ENCODE data around the gene TENT4B. TPM values are rescaled to one million over a fixed set of nuclear protein-coding genes. Genes with fewer than 3 reads are reported as not detected.

Gene TENT4B
- total RNA-seq, 3 donors from 2014 or later, result 26.0 to 28.7 (median 27.8) TPM

DNA sequence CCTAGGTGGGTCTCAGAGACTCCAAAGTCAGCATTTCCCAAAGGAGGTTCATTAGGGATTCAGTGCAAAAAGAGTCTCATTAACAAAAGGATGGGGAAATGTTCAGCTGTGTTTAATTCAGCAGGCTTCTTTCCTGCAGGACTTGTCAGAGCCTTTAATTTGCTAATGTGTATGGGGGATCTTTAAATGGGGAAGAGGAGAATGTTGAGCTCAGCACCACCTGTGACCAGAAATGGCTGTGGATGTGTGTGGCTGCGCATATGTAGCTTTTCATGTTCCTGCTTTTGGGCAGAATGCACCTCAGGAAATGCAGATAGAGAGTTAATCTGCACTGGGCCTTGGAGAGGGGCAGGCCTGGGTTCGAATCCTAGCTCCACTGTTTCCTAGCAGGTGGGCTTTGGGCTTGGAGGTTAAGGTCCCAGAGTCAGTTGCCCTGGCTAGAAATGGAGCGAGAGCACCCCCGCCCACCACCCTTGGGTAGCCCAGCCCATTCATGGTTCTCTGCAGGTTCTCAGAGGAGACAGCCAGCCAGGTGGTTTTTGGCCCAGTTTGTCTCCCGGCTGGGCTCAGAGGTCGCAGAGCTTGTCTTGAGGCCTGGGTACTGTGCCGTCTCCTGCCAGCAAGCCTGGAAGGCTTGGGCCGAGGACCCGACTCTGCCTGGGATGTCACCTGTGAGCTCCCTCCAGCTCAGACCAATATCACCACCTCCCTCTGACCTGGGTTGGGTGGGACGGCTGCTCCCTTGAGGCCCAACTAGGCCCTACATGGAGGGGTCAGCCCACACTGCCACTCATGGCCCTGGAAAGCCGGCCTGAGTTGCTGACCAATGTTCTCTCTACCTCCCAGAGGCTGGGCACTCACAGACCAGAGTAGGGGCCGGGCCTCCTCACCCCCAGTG, 122.6 kb downstream of the TENT4B start:
- DNase-seq, result no peak
- ATAC-seq, result no peak

DNA sequence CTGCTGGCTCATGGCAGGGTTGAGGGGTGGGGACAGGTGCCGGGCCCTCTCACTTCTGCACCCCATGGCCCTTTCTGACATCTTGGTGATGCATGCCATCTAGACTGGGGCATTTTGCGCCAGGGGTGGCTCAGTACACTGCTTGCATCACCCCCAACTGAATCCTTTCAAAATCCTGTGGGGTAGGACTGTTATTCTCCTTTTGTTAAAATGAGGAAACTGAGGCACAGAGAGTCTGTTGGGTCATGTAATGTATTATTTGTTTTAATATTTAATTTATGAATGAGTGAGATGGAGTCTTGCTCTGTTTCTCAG, 123.2 kb downstream of the TENT4B start:
- no peaks in the 10 kb centered on the region for H3K27me3 Mint-ChIP-seq (ENCODE audit: low read depth)
- H3K9me3 Mint-ChIP-seq, result peaks cover 4% of the 10 kb centered on the region
- peaks cover 8% of the 10 kb centered on the region for H3K36me3 Mint-ChIP-seq (ENCODE audit: insufficient read depth)
- DNase-seq, result no peak
- no peak for ATAC-seq
- peaks cover 95% of the 10 kb centered on the region for H3K4me1 Mint-ChIP-seq (ENCODE audit: low read depth)
- peak overlapping the region; percentile 21 for H3K4me3 Mint-ChIP-seq

More for the DNA sequence above, 122.6 kb downstream of the TENT4B start:
- H3K4me1 Mint-ChIP-seq (ENCODE audit: low read depth), result peaks cover 97% of the 10 kb centered on the region
- peak overlapping the region; percentile 93 for H3K4me3 Mint-ChIP-seq
- no peaks in the 10 kb centered on the region for H3K27me3 Mint-ChIP-seq (ENCODE audit: low read depth)
- H3K9me3 Mint-ChIP-seq, result peaks cover 4% of the 10 kb centered on the region
- peaks cover 8% of the 10 kb centered on the region for H3K36me3 Mint-ChIP-seq (ENCODE audit: insufficient read depth)

DNA sequence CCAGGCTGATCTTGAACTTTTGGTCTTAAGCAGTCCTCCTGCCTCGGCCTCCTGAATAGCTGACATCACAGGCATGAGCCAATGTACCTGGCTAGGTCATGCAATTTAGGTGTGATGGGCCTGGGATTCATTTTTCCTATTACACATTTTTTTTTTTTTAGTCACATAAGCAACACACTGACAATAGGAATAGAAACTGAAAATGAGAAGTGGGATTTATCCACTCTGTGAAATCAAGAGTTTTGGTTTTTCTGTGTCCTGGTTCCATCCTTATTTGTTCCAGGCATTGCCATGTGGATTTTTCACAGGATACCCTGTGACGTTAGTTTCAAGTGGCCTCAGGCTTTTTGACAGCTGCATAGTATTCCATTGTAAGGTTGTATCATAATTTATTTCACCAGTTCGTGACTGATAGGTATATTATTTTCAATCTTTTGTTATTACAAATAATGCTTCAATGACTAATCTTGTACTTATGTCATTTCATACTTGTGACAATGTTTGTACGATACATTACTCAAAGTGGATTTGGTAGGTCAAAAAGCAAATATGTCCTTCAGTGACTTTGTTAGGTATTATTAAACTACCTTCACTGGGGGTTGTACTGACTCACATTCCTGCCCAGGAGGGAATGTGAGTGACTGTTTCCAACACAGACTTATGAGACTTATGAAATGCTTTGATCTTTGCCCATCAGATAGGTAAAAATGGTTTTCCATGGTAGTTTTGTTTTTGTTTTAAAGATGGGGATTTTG, 123.9 kb downstream of the TENT4B start:
- Mint-ChIP-seq H3K4me1 (ENCODE audit: low read depth) (peaks cover 95% of the 10 kb centered on the region), H3K36me3 (ENCODE audit: insufficient read depth) (peaks cover 8% of the 10 kb centered on the region), H3K27me3 (ENCODE audit: low read depth) (no peaks in the 10 kb centered on the region), H3K9me3 (peaks cover 4% of the 10 kb centered on the region), H3K4me3 (peak overlapping the region; percentile 66)
- DNase-seq, result no peak
- peak; percentile 54 to 59 for ATAC-seq

DNA sequence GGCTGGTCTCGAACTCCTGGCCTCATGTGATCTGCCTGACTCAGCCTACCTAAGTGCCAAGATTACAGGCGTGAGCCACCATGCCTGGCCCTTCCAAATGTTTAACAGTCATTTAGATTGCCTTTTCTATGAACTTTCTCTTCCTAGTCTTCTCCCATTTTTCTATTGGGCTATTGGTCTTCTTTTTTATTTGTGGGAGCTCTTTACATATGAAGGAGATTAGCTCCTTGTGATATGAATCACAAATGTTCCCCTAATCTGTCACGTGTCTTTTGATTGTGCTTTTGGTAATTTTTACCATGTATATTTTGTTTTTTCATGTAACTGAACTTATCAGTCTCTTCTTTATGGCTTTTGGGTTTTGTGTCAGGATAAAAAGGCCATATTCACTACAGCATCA, 125.1 kb downstream of the TENT4B start:
- DNase-seq, result no peak
- no peaks in the 10 kb centered on the region for H3K27me3 Mint-ChIP-seq (ENCODE audit: low read depth)
- peak overlapping the region; percentile 66 for H3K4me3 Mint-ChIP-seq
- peaks cover 95% of the 10 kb centered on the region for H3K4me1 Mint-ChIP-seq (ENCODE audit: low read depth)
- peaks cover 8% of the 10 kb centered on the region for H3K36me3 Mint-ChIP-seq (ENCODE audit: insufficient read depth)
- H3K9me3 Mint-ChIP-seq, result peaks cover 4% of the 10 kb centered on the region
- ATAC-seq, result no peak

DNA sequence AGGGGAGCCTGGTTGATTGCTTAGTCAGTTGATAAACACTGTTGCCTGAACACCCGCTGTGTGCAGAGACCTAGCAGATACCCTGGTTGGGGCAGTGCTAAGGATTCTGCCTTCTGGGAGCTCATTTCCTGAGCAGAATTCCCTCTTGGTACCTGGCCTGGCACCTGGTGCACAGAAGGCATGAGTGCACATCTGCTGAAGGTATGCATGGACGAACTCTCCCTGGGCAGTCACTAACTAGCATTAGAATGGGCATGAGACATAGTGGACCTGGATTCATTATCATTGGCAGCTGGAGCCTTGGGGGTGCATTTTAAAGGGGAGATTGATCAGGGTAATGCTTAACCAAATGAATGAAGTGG, 126.4 kb downstream of the TENT4B start:
- no peak for ATAC-seq
- Mint-ChIP-seq H3K36me3 (ENCODE audit: insufficient read depth) (peaks cover 6% of the 10 kb centered on the region), H3K4me3 (peak overlapping the region; percentile 39)

DNA sequence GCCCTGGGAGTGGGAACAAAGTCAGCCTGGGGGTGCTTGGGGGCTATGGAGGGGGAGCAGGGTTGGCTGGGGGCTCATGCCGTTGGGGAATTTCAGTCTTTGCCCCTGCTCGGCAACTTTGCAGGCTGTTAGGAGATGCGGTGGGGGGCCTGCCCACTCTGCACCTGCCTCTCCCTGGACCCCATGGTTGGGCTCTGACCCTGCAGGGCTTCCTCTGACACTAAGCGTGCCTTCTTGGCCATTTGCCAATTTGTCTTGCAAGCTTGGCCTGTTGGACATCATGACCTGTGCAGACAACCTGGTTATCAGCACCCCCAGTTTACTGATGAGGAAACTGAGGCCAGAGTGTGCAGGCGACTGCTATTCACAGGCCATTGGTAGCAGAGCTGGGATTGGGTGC, 127.8 kb downstream of the TENT4B start:
- Mint-ChIP-seq H3K4me1 (ENCODE audit: low read depth) (peaks cover 96% of the 10 kb centered on the region), H3K36me3 (ENCODE audit: insufficient read depth) (peaks cover 8% of the 10 kb centered on the region), H3K4me3 (no peak overlapping the region), H3K9me3 (peaks cover 4% of the 10 kb centered on the region), H3K27me3 (ENCODE audit: low read depth) (no peaks in the 10 kb centered on the region)
- DNase-seq, result no peak
- no peak for ATAC-seq

More for the DNA sequence above, 126.4 kb downstream of the TENT4B start:
- H3K27me3 Mint-ChIP-seq (ENCODE audit: low read depth), result no peaks in the 10 kb centered on the region
- peaks cover 96% of the 10 kb centered on the region for H3K4me1 Mint-ChIP-seq (ENCODE audit: low read depth)
- no peak for DNase-seq
- H3K9me3 Mint-ChIP-seq, result peaks cover 4% of the 10 kb centered on the region

Other genes starting within 250 kb of the TENT4B start
- 10 to 100 TPM; 16.2 to 20.0 (median 17.6) TPM for gene CNEP1R1, start 128.1 kb upstream of the TENT4B start, total RNA-seq
- 10 to 100 TPM; 20.9 to 25.0 (median 24.5) TPM for gene HEATR3, start 87.3 kb upstream of the TENT4B start, total RNA-seq
- 10 to 100 TPM; 61.7 to 77.6 (median 70.7) TPM for gene ADCY7, start 113.2 kb downstream of the TENT4B start, total RNA-seq
- gene BRD7, start 215.7 kb downstream of the TENT4B start, total RNA-seq, result 10 to 100 TPM; 87.1 to 91.1 (median 91.0) TPM